GM12878 (cell line): ENCODE results near the gene GAB1. TPM values are rescaled to one million over a fixed set of nuclear protein-coding genes. Genes with fewer than 3 reads are reported as not detected.
A peak's percentile ranks its signal among the peaks of the same experiment; 100 is the strongest.

ENCODE experiments used
- ATAC-seq: fragments of 200-7000 bp; cut with Tn5 transposase; 3 replicates; pipeline ENCODE4 v1.9.1; 2020; ENCODE audit warnings: mild to moderate bottlenecking, moderate library complexity
- BruUV-seq: library from RNA; stranded (reverse); fragments of 400-500 nt; replicated peaks from 2 replicates; lab custom pipeline; 2021; lab: Mats Ljungman, UMichigan
- CTCF ChIA-PET: fragments of 300-600 bp; sonication (Branson Sonifier 250); formaldehyde crosslinking; extraction: SDS; loops from one replicate; lab custom pipeline; 2021; ENCODE audit warnings: inconsistent platforms; lab: Yijun Ruan, JAX
- POLR2A ChIA-PET: fragments of 350-600 bp; formaldehyde crosslinking; extraction: SDS; loops from one replicate; lab custom pipeline; 2021; ENCODE audit warnings: inconsistent platforms; lab: Charles Lee
- RAD21 ChIA-PET: fragments of 300-600 bp; sonication (Branson Sonifier 250); formaldehyde crosslinking; loops from one replicate; lab custom pipeline; 2023; ENCODE audit warnings: antibody characterized with exemption; ENCODE audit not compliant: unreplicated experiment; lab: Charles Lee
- SMC1A ChIA-PET: fragments of 300-600 bp; sonication (Branson Sonifier 250); formaldehyde crosslinking; loops from one replicate; lab custom pipeline; 2023; ENCODE audit not compliant: unreplicated experiment, uncharacterized antibody; lab: Charles Lee
- DNase-seq: peaks from one replicate; pipeline ENCODE4 v3.0.0-alpha.2; 2011; ENCODE audit warnings: low read depth, low spot score
- FAIRE-seq: peaks from 3 replicates; lab custom pipeline; 2011; peaks lifted over from hg19 to GRCh38; lab: Jason Lieb, UNC
- H2AFZ ChIP-seq: 2 replicates; pipeline ENCODE4 v1.6.0; 2011; ENCODE audit warnings: low read depth, low read length, control low read depth; ENCODE audit not compliant: control insufficient read depth
- H3K27ac ChIP-seq: 2 replicates; pipeline ENCODE4 v1.5.1; 2011; ENCODE audit warnings: control low read depth; ENCODE audit not compliant: control insufficient read depth, insufficient read depth
- H3K27me3 ChIP-seq, 2 experiments: replicated peaks in 1 of 2; 2 replicates each; pipeline versions ENCODE4 v1.6.0 to v1.6.1; 2011; ENCODE audit warnings: low read length in 1 of 2; ENCODE audit not compliant: control insufficient read depth in 2 of 2, insufficient read depth in 2 of 2
- H3K36me3 ChIP-seq, 2 experiments: 2 replicates each; pipeline ENCODE4 v1.5.1; 2011; ENCODE audit warnings: low read length in 1 of 2; ENCODE audit not compliant: control insufficient read depth in 2 of 2, insufficient read depth in 2 of 2
- H3K4me1 ChIP-seq: 2 replicates; pipeline ENCODE4 v1.6.1; 2011; ENCODE audit warnings: mild to moderate bottlenecking, low read length, moderate library complexity, mixed read lengths; ENCODE audit not compliant: control insufficient read depth, insufficient read depth
- H3K4me2 ChIP-seq: 2 replicates; pipeline ENCODE4 v1.6.0; 2011; ENCODE audit warnings: control low read depth; ENCODE audit not compliant: control insufficient read depth, insufficient read depth
- H3K4me3 ChIP-seq: fragments of 200-600 bp; sonication (generic); 2 replicates; pipeline ENCODE4 v1.5.1; 2016
- H3K79me2 ChIP-seq: 2 replicates; pipeline ENCODE4 v1.6.0; 2011; ENCODE audit warnings: low read length; ENCODE audit not compliant: control insufficient read depth, insufficient read depth
- H3K9ac ChIP-seq: 2 replicates; pipeline ENCODE4 v1.8.0; 2011; ENCODE audit warnings: low read length, control low read depth, mixed read lengths; ENCODE audit not compliant: control insufficient read depth, insufficient read depth
- H3K9me3 ChIP-seq: replicated peaks from 3 replicates; pipeline ENCODE4 v1.5.1; 2011; ENCODE audit warnings: mild to moderate bottlenecking, low read length; ENCODE audit not compliant: control insufficient read depth, insufficient read depth
- H4K20me1 ChIP-seq: 2 replicates; pipeline ENCODE4 v1.6.0; 2011; ENCODE audit not compliant: control insufficient read depth, insufficient read depth
- ASH2L ChIP-seq: fragments of 300-600, 200-600 bp; sonication (generic); IDR thresholded peaks from 2 replicates; pipeline ENCODE4 v1.6.1; 2017; ENCODE audit warnings: low read depth, mild to moderate bottlenecking, borderline replicate concordance
- ATF7 ChIP-seq: fragments of 450-650 bp; IDR thresholded peaks from 2 replicates; pipeline ENCODE4 v1.6.1; 2016; ENCODE audit warnings: low read depth, mild to moderate bottlenecking
- CBX5 ChIP-seq: sonication (generic); IDR thresholded peaks from 2 replicates; pipeline ENCODE4 v1.6.1; 2016; ENCODE audit warnings: low read depth, moderate library complexity, mild to moderate bottlenecking, inconsistent platforms
- FOXM1 ChIP-seq: IDR thresholded peaks from 2 replicates; pipeline ENCODE4 v1.6.1; 2012; ENCODE audit warnings: low read depth, mild to moderate bottlenecking, inconsistent platforms, low read length, moderate library complexity
- HCFC1 ChIP-seq: fragments of 150-350 bp; IDR thresholded peaks from 2 replicates; pipeline ENCODE4 v1.6.1; 2014; ENCODE audit warnings: low read length
- IKZF2 ChIP-seq, 2 experiments: fragments of 450-650 bp; IDR thresholded peaks; 2 replicates each; pipeline ENCODE4 v1.6.1; 2017; ENCODE audit warnings: mild to moderate bottlenecking in 2 of 2, moderate library complexity in 2 of 2
- IRF3 ChIP-seq: fragments of 450-650 bp; IDR thresholded peaks from 2 replicates; pipeline ENCODE4 v1.6.1; 2014; ENCODE audit warnings: mild to moderate bottlenecking
- MLLT1 ChIP-seq: fragments of 450-650 bp; IDR thresholded peaks from 2 replicates; pipeline ENCODE4 v1.6.1; 2016; ENCODE audit warnings: mild to moderate bottlenecking
- MYB ChIP-seq: fragments of 150-350 bp; IDR thresholded peaks from 2 replicates; pipeline ENCODE4 v1.6.1; 2014; ENCODE audit warnings: mild to moderate bottlenecking, low read depth, low read length, borderline replicate concordance
- POU2F2 ChIP-seq: IDR thresholded peaks from 3 replicates; pipeline ENCODE4 v1.6.1; 2011; ENCODE audit warnings: low read depth, mild to moderate bottlenecking, low read length, borderline replicate concordance
- SMAD1 ChIP-seq: fragments of 450-650 bp; IDR thresholded peaks from 2 replicates; pipeline ENCODE4 v1.6.1; 2018; ENCODE audit warnings: mild to moderate bottlenecking, low read depth; ENCODE audit not compliant: partially characterized antibody
- TAF1 ChIP-seq: IDR thresholded peaks from 2 replicates; pipeline ENCODE4 v1.6.1; 2011; ENCODE audit warnings: mild to moderate bottlenecking, low read depth, low read length, borderline replicate concordance
- WGBS: methylation state at CpG from one replicate; pipeline ENCODE4 v1.1.6; 2016; ENCODE audit warnings: low lambda C conversion rate; ENCODE audit not compliant: insufficient replicate concordance, insufficient coverage; ENCODE audit errors: missing lambda C conversion rate; 5-methylcytosine and 5-hydroxymethylcytosine counted together
- in situ Hi-C: fragments of 300-500 bp; cut with MboI; formaldehyde crosslinking; loops from 9 replicates; pipeline ENCODE4 v1.14.3; 2018; ENCODE audit warnings: mixed read lengths
- intact Hi-C: fragments of 100-400 bp; cut with micrococcal nuclease; formaldehyde crosslinking; loops from one replicate; pipeline ENCODE4 v1.14.2; 2022; ENCODE audit not compliant: unreplicated experiment
- polyA plus RNA-seq, 11 experiments: library from polyadenylated mRNA; depleted of rRNA in 4 of 11; unstranded in 6 of 11; stranded (reverse) in 5 of 11; fragments of >200 nt; fragmentation: Nextera tagmentation in 4 of 11; fragmentation: Illumina TruSeq in 1 of 11; extraction: Ambion mirVana in 4 of 11; extraction: Trizol in 1 of 11; gene quantifications; 1 replicate in 1 of 11; 2 replicates in 10 of 11; pipeline versions ENCODE4 v1.2.1 to v1.2.3, GENCODE V29; 2011 to 2016; ENCODE audit warnings: inconsistent platforms in 2 of 11, missing spikeins in 2 of 11, low read depth in 1 of 11
- total RNA-seq, 4 experiments: library from RNA; depleted of rRNA in 3 of 4; stranded (reverse); fragments of >200 nt in 3 of 4; fragmentation: Illumina TruSeq in 1 of 4; extraction: Trizol in 1 of 4; gene quantifications; 2 replicates each; pipeline versions ENCODE4 v1.2.1 to v1.2.3, GENCODE V29; 2013 to 2021

GAB1 gene
- total and polyA plus RNA-seq, 10 of the 15 experiments (the other 5 are each of a cell fraction or from before 2014, with no cell fraction given): 0.37 to 5.3 (median 3.2) TPM

DNA sequence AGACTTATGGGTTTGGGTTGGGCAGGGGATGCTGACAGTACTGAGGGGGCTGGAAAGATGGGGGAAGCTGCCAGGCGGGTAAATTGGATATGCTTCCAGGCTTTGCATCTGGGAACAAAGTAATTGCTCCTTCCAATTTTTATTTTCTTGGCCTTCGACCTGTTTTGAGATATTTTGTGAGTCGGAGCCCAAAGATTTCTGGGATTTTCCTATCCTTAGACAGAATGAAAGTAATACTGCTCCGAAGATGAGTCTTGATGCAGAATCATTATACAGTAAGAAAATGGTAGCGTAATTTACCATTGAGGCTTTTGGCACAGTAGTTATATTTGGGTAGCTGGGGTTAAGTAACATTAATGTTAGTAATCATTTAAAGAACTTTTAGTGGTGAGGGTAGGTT is 178.2 kb downstream of the GAB1 start:
- POLR2A ChIA-PET: interaction anchor here (0.9 to 1.5 kb wide), 2 partner anchors 97 to 139 kb away, joined by 4 to 5 read pairs; no protein-coding TSS in a partner anchor
- DNase-seq: no peak
- Histone ChIP-seq H3K79me2 (peaks cover 59% of the 10 kb centered on the region), H3K9ac (peak overlapping the region; percentile 78)
- in situ Hi-C loops: no loop called here
- TF ChIP-seq SMAD1 (no peak), POU2F2 (no peak), TAF1 (no peak), HCFC1 (no peak), MYB (no peak), FOXM1 (no peak), MLLT1 (no peak), IRF3 (no peak), ATF7 (no peak), IKZF2 (IDR thresholded peaks at IDR 0.05) (no peak), CBX5 (no peak), ASH2L (no peak)
- TF ChIP-seq, all 136 proteins: peak for 0
- ChIA-PET SMC1A (interaction anchor here (0.9 to 1.5 kb wide), 4 partner anchors 97 to 311 kb away, joined by 3 read pairs; no protein-coding TSS in a partner anchor), CTCF (interaction anchor here (1.0 to 1.5 kb wide), 3 partner anchors 8 to 137 kb away, joined by 3 to 4 read pairs (median 4); no protein-coding TSS in a partner anchor), RAD21 (no interaction called here)
- H3K4me3 ChIP-seq: peak overlapping the region; percentile 94
- FAIRE-seq (no peak), ATAC-seq (no peak)
- H3K4me1 ChIP-seq: no peaks in the 10 kb centered on the region
- H2AFZ ChIP-seq: no peak overlapping the region
- H3K9me3 ChIP-seq: no peaks in the 10 kb centered on the region
- H3K4me2 ChIP-seq: peak overlapping the region; percentile 19
- H4K20me1 ChIP-seq: no peaks in the 10 kb centered on the region
- intact Hi-C loops: no loop called here
- BruUV-seq: no TSS peak
- H3K27ac ChIP-seq: peak overlapping the region; percentile 88
- WGBS: 1% methylated on average over 5 of the region's 5 CpGs
- H3K27me3 ChIP-seq: no peaks in the 10 kb centered on the region; a peak in 1 of 4 replicates
- peaks cover 0 to 6% of the 10 kb centered on the region in 2 experiments; a peak in 2 of 4 replicates for H3K36me3 ChIP-seq
